HCT116 (cell line): ENCODE measurements around the gene SLC25A28. TPM values are rescaled to one million over a fixed set of nuclear protein-coding genes. Genes with fewer than 3 reads are reported as not detected.

Experiments
- ATAC-seq: fragments of 200-7000 bp; cut with Tn5 transposase; 2 replicates; pipeline ENCODE4 v1.9.1; 2020; ENCODE audit warnings: mild to moderate bottlenecking, moderate library complexity
- BruUV-seq: library from RNA; stranded (reverse); fragments of 400-500 nt; replicated peaks from 2 replicates; lab custom pipeline; 2021; lab: Mats Ljungman, UMichigan
- CTCF ChIA-PET: fragments of 300-600 bp; sonication (Branson Sonifier 250); formaldehyde crosslinking; loops from one replicate; lab custom pipeline; 2021; ENCODE audit warnings: antibody characterized with exemption; lab: Charles Lee
- POLR2A ChIA-PET: fragments of 300-600, 350-600 bp; sonication (Branson Sonifier 250); formaldehyde crosslinking; loops from one replicate; lab custom pipeline; 2021; ENCODE audit warnings: antibody characterized with exemption; lab: Charles Lee
- RAD21 ChIA-PET, 2 experiments: fragments of 300-600 bp; sonication (Branson Sonifier 250); formaldehyde crosslinking; loops; one replicate each; lab custom pipeline; 2023; ENCODE audit warnings: low total read pairs in 2 of 2; ENCODE audit not compliant: uncharacterized antibody in 2 of 2, unreplicated experiment in 2 of 2, low non-redundant PET in 1 of 2; lab: Charles Lee
- DNase-seq: peaks from one replicate; pipeline ENCODE4 v3.0.0-alpha.2; 2010; ENCODE audit warnings: low read depth, low spot score
- H2AFZ ChIP-seq: fragments of 200-600 bp; shearing (Covaris generic), sonication (generic); 2 replicates; pipeline ENCODE4 v1.6.1; 2017; ENCODE audit warnings: low read depth, mixed run types, mixed read lengths, antibody characterized with exemption, low read length; ENCODE audit not compliant: poor library complexity, severe bottlenecking
- H3K27ac ChIP-seq: 2 replicates; pipeline ENCODE4 v1.5.1; 2012; ENCODE audit warnings: low read depth, low read length
- H3K27me3 ChIP-seq: fragments of 200-600 bp; sonication (generic); 2 replicates; pipeline ENCODE4 v1.6.1; 2016; ENCODE audit warnings: mixed run types, low read length, mixed read lengths; ENCODE audit not compliant: insufficient read depth
- H3K36me3 ChIP-seq, 2 experiments: fragments of 200-500 bp in 1 of 2; fragments of 200-600 bp in 1 of 2; sonication (Bioruptor generic) in 1 of 2; sonication (generic) in 1 of 2; 2 replicates each; pipeline versions ENCODE4 v1.5.1 to v1.6.1; 2014 to 2016; ENCODE audit warnings: low read length in 2 of 2, inconsistent platforms in 1 of 2, mixed read lengths in 1 of 2, mixed run types in 1 of 2; ENCODE audit not compliant: insufficient read depth in 2 of 2, control insufficient read depth in 1 of 2
- H3K4me1 ChIP-seq, 2 experiments: fragments of 200-600 bp in 1 of 2; sonication (generic) in 1 of 2; 2 replicates each; pipeline versions ENCODE4 v1.5.1 to v1.6.1; 2012 to 2017; ENCODE audit warnings: low read length in 2 of 2, inconsistent platforms in 1 of 2, mild to moderate bottlenecking in 1 of 2, mixed read lengths in 1 of 2, mixed run types in 1 of 2, moderate library complexity in 1 of 2; ENCODE audit not compliant: insufficient read depth in 2 of 2, control insufficient read depth in 1 of 2
- H3K4me2 ChIP-seq: fragments of 200-600 bp; sonication (generic); 2 replicates; pipeline ENCODE4 v1.6.1; 2017; ENCODE audit warnings: mixed run types, low read length, mixed read lengths
- H3K4me3 ChIP-seq, 2 experiments: fragments of 200-600 bp in 1 of 2; sonication (generic) in 1 of 2; replicated peaks in 1 of 2; 2 replicates each; pipeline ENCODE4 v1.5.1; 2011 to 2016; ENCODE audit warnings: low read length in 2 of 2, control low read depth in 1 of 2, low read depth in 1 of 2, mild to moderate bottlenecking in 1 of 2, mixed read lengths in 1 of 2, mixed run types in 1 of 2
- H3K79me2 ChIP-seq: fragments of 200-600 bp; sonication (generic); 2 replicates; pipeline ENCODE4 v1.6.1; 2017; ENCODE audit warnings: mild to moderate bottlenecking, mixed run types, low read length, moderate library complexity, mixed read lengths; ENCODE audit not compliant: insufficient read depth
- H3K9ac ChIP-seq: fragments of 200-600 bp; sonication (generic); 2 replicates; pipeline ENCODE4 v1.6.1; 2016; ENCODE audit warnings: low read length, mixed read lengths
- H3K9me2 ChIP-seq: fragments of 200-600 bp; sonication (generic), shearing (Covaris generic); 2 replicates; pipeline ENCODE4 v1.6.1; 2017; ENCODE audit warnings: mixed run types, mild to moderate bottlenecking, moderate library complexity; ENCODE audit not compliant: insufficient read depth
- H3K9me3 ChIP-seq, 2 experiments: fragments of 200-500 bp in 1 of 2; fragments of 200-600 bp in 1 of 2; sonication (Bioruptor generic) in 1 of 2; sonication (generic) in 1 of 2; 2 replicates each; pipeline ENCODE4 v1.6.1; 2014 to 2017; ENCODE audit warnings: low read length in 2 of 2, mixed read lengths in 2 of 2, inconsistent platforms in 1 of 2, low read depth in 1 of 2, mild to moderate bottlenecking in 1 of 2, mixed run types in 1 of 2, moderate library complexity in 1 of 2; ENCODE audit not compliant: control insufficient read depth in 1 of 2, insufficient read depth in 1 of 2
- H4K20me1 ChIP-seq: fragments of 200-600 bp; sonication (generic), shearing (Covaris generic); 2 replicates; pipeline ENCODE4 v1.6.1; 2017; ENCODE audit warnings: mixed run types, mild to moderate bottlenecking, moderate library complexity; ENCODE audit not compliant: insufficient read depth
- CBX3 ChIP-seq: IDR thresholded peaks from 2 replicates; pipeline ENCODE4 v1.6.1; 2012; ENCODE audit warnings: low read depth
- CEBPB ChIP-seq: IDR thresholded peaks from 2 replicates; pipeline ENCODE4 v1.6.1; 2012; ENCODE audit warnings: low read depth
- ELF1 ChIP-seq: IDR thresholded peaks from 2 replicates; pipeline ENCODE4 v1.6.1; 2012; ENCODE audit warnings: low read depth, borderline replicate concordance
- EZH2 ChIP-seq: fragments of 200-600 bp; sonication (generic); IDR thresholded peaks from 2 replicates; pipeline ENCODE4 v1.6.1; 2017; ENCODE audit warnings: antibody characterized with exemption, mixed run types
- EZH2phosphoT487 ChIP-seq: fragments of 200-600 bp; IDR thresholded peaks from 2 replicates; pipeline ENCODE4 v1.6.1; 2018; ENCODE audit warnings: antibody characterized with exemption, borderline replicate concordance
- POLR2AphosphoS5 ChIP-seq: IDR thresholded peaks from 2 replicates; pipeline ENCODE4 v1.6.1; 2011; ENCODE audit warnings: mild to moderate bottlenecking, low read depth, low read length, moderate library complexity
- RAD21 ChIP-seq: IDR thresholded peaks from 2 replicates; pipeline ENCODE4 v1.6.1; 2012; ENCODE audit warnings: low read depth, mild to moderate bottlenecking
- SP1 ChIP-seq: IDR thresholded peaks from 2 replicates; pipeline ENCODE4 v1.6.1; 2012; ENCODE audit warnings: low read depth
- SRF ChIP-seq: IDR thresholded peaks from 2 replicates; pipeline ENCODE4 v1.6.1; 2012; ENCODE audit warnings: low read depth
- YY1 ChIP-seq: IDR thresholded peaks from 2 replicates; pipeline ENCODE4 v1.6.1; 2011; ENCODE audit warnings: low read length, low read depth, moderate library complexity, mild to moderate bottlenecking; ENCODE audit not compliant: insufficient replicate concordance; ENCODE audit errors: extremely low read depth
- ZFX ChIP-seq: fragments of 450-650 bp; IDR thresholded peaks from 2 replicates; pipeline ENCODE4 v1.6.1; 2017
- intact Hi-C: fragments of 100-400 bp; cut with micrococcal nuclease; formaldehyde crosslinking; loops from 2 replicates; pipeline ENCODE4 v1.10.0; 2022
- total RNA-seq: library from RNA; stranded (reverse); gene quantifications from one replicate; pipeline ENCODE4 v1.2.1, GENCODE V29; 2021; ENCODE audit not compliant: unreplicated experiment
- TF ChIP-seq, protein P1 (sequence below): IDR thresholded peaks from 2 replicates; pipeline ENCODE4 v1.6.1; 2011; ENCODE audit warnings: mild to moderate bottlenecking, low read length, moderate library complexity; ENCODE audit not compliant: insufficient replicate concordance; ENCODE audit errors: extremely low read depth

SLC25A28 gene
- total RNA-seq, 1 experiment from 2014 or later = 59.5 TPM

DNA sequence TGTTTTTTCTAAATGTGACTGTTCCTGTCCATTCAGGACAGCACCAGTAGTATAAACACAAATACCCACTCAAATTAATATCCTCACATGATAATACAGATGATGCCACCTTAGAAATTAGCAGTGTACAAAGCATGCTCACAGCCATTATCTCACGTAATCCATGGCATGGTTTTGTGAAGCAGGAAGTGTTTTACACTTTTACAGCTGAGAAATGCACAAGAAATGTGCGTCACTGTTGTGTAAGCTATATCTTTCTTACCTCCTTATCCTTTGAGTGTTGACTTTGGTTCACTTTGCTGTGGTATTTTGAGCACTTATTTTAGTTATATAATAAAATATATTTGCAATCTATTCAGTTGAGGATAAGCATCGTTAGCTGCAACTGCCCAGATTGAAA lies 55.9 kb downstream of the SLC25A28 start:
- Histone ChIP-seq H3K9ac (no peak overlapping the region), H2AFZ (no peak overlapping the region), H3K79me2 (no peaks in the 10 kb centered on the region), H3K4me2 (no peak overlapping the region), H3K9me2 (no peaks in the 10 kb centered on the region), H3K4me3 (no peak overlapping the region), H3K36me3 (no peaks in the 10 kb centered on the region), H3K9me3 (no peaks in the 10 kb centered on the region), H3K4me1 (peaks cover 0 to 4% of the 10 kb centered on the region in 2 experiments; a peak in 1 of 4 replicates), H3K27ac (no peak overlapping the region), H4K20me1 (no peaks in the 10 kb centered on the region), H3K27me3 (no peaks in the 10 kb centered on the region)
- no peak for TF ChIP-seq ZFX
- no peak for ATAC-seq
- ChIA-PET RAD21 (interaction anchor here in 1 of 2 experiments (0.7 kb wide), 1 partner anchor 371 kb away, joined by 3 read pairs; no protein-coding TSS in a partner anchor), CTCF (interaction anchor here (2.6 kb wide), 1 partner anchor 48 kb away, joined by 12 read pairs; no protein-coding TSS in a partner anchor), POLR2A (no interaction called here)
- no peak for DNase-seq
- intact Hi-C loops = no loop called here
- BruUV-seq = no TSS peak

DNA sequence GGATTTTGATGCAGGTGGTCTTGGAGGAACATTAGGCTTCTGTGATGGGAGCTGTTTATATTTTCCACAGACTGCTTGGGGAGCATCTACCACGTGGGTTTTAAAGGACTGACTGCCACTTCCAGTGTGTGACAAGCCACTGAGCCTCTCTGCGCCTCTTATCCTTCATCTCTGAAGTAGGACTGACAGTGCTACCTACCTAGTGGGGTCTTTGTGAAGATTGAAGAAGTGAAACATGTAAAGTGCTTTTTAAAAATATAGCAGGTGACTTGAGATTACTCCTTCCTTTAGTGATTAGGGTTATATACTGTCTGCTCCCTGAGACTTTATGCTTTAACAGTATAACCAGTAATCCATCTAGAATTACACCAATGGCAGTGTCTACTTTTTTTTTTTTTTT lies 57.6 kb downstream of the SLC25A28 start:
- intact Hi-C loops = no loop called here

More for the DNA sequence above, 57.6 kb downstream of the SLC25A28 start:
- Histone ChIP-seq H3K9ac (no peak overlapping the region), H3K9me2 (no peaks in the 10 kb centered on the region), H3K79me2 (no peaks in the 10 kb centered on the region), H3K4me3 (no peak overlapping the region), H4K20me1 (no peaks in the 10 kb centered on the region), H3K36me3 (no peaks in the 10 kb centered on the region), H3K4me2 (no peak overlapping the region), H2AFZ (no peak overlapping the region), H3K27ac (no peak overlapping the region), H3K9me3 (no peaks in the 10 kb centered on the region), H3K4me1 (peaks cover 0 to 4% of the 10 kb centered on the region in 2 experiments; a peak in 1 of 4 replicates), H3K27me3 (no peaks in the 10 kb centered on the region)
- no peak for ATAC-seq
- ChIA-PET POLR2A (no interaction called here), CTCF (interaction anchor here (4.4 kb wide), 1 partner anchor 52 kb away, joined by 52 read pairs; no protein-coding TSS in a partner anchor), RAD21 (interaction anchor here in 1 of 2 experiments (0.7 kb wide), 2 partner anchors 19 to 150 kb away, joined by 3 to 5 read pairs; no protein-coding TSS in a partner anchor)
- no peak for DNase-seq
- no peak for TF ChIP-seq EZH2phosphoT487
- TF ChIP-seq SP1 = no peak
- no peak for TF ChIP-seq ZFX
- TF ChIP-seq, protein P1, sequence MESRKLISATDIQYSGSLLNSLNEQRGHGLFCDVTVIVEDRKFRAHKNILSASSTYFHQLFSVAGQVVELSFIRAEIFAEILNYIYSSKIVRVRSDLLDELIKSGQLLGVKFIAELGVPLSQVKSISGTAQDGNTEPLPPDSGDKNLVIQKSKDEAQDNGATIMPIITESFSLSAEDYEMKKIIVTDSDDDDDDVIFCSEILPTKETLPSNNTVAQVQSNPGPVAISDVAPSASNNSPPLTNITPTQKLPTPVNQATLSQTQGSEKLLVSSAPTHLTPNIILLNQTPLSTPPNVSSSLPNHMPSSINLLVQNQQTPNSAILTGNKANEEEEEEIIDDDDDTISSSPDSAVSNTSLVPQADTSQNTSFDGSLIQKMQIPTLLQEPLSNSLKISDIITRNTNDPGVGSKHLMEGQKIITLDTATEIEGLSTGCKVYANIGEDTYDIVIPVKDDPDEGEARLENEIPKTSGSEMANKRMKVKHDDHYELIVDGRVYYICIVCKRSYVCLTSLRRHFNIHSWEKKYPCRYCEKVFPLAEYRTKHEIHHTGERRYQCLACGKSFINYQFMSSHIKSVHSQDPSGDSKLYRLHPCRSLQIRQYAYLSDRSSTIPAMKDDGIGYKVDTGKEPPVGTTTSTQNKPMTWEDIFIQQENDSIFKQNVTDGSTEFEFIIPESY = no peak
- no peak for TF ChIP-seq RAD21
- no peak for TF ChIP-seq SRF
- no peak for TF ChIP-seq CBX3
- TF ChIP-seq POLR2AphosphoS5 = no peak
- TF ChIP-seq YY1 = no peak
- TF ChIP-seq CEBPB = no peak
- no peak for TF ChIP-seq ELF1
- no peak for TF ChIP-seq EZH2
- no TSS peak for BruUV-seq
